ENCODE results near the gene SLC22A23. TPM values are rescaled to one million over a fixed set of nuclear protein-coding genes. Genes with fewer than 3 reads are reported as not detected.

SLC22A23 gene
- total RNA-seq, 1 donor from 2014 or later = 19.4 TPM

DNA sequence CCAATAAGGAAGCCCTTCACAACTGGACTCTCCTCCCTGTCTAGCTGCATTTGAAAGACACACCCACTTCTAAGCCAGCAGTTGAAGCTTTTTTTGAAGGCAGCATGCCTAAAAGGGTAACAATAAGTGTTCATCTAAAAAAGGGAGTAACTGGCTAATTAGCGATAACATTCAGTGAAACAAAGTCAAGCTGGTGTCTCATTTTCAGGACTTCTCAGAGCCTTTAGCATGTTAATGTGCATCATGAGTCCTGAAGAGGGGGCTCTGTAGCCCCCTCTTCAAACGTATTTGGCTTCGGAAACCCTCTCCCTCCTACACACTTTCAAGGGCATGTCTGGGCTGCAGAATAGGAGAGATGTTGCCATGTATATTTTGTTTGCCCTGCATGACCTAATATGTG, 28.1 kb downstream of the SLC22A23 start:
- Mint-ChIP-seq H3K27me3 (peaks cover 4% of the 10 kb centered on the region), H3K9me3 (ENCODE audit: low read depth) (no peaks in the 10 kb centered on the region), H3K4me1 (ENCODE audit: low read depth) (peaks cover 2% of the 10 kb centered on the region), H3K27ac (no peak overlapping the region), H3K4me3 (ENCODE audit: low read depth) (no peak overlapping the region), H3K36me3 (ENCODE audit: insufficient read depth) (no peaks in the 10 kb centered on the region)
- DNase-seq (ENCODE audit: low spot score, unreplicated experiment) = no peak
- TF ChIP-seq, protein P1, sequence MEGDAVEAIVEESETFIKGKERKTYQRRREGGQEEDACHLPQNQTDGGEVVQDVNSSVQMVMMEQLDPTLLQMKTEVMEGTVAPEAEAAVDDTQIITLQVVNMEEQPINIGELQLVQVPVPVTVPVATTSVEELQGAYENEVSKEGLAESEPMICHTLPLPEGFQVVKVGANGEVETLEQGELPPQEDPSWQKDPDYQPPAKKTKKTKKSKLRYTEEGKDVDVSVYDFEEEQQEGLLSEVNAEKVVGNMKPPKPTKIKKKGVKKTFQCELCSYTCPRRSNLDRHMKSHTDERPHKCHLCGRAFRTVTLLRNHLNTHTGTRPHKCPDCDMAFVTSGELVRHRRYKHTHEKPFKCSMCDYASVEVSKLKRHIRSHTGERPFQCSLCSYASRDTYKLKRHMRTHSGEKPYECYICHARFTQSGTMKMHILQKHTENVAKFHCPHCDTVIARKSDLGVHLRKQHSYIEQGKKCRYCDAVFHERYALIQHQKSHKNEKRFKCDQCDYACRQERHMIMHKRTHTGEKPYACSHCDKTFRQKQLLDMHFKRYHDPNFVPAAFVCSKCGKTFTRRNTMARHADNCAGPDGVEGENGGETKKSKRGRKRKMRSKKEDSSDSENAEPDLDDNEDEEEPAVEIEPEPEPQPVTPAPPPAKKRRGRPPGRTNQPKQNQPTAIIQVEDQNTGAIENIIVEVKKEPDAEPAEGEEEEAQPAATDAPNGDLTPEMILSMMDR (IDR thresholded peaks at IDR 0.05; ENCODE audit: unreplicated experiment) = no peak

DNA sequence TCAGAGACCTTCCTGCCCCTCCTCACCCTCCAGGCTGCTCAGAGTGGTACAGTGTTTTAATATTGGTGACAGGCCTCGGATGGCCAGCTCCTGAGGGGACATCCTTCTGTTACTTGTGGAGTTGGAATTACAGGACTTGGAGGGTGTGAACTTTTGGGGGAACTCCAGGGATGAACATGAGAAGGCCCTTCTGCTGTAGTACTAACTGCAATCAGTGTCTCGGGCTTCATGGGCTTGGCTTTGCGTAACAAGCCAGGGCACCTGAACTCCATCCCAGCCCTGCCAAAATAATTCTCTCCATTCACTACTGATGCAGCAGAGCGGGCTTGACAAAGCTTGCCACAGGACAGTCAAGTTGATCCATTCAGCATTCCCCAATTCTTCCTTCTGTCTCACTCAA, 28.6 kb downstream of the SLC22A23 start:
- Mint-ChIP-seq H3K27me3 (peaks cover 7% of the 10 kb centered on the region), H3K9me3 (ENCODE audit: low read depth) (no peaks in the 10 kb centered on the region), H3K4me1 (ENCODE audit: low read depth) (peaks cover 2% of the 10 kb centered on the region), H3K4me3 (ENCODE audit: low read depth) (no peak overlapping the region), H3K36me3 (ENCODE audit: insufficient read depth) (no peaks in the 10 kb centered on the region), H3K27ac (no peak overlapping the region)
- TF ChIP-seq, protein P1 (IDR thresholded peaks at IDR 0.05; ENCODE audit: unreplicated experiment) = no peak
- DNase-seq (ENCODE audit: low spot score, unreplicated experiment) = no peak

DNA sequence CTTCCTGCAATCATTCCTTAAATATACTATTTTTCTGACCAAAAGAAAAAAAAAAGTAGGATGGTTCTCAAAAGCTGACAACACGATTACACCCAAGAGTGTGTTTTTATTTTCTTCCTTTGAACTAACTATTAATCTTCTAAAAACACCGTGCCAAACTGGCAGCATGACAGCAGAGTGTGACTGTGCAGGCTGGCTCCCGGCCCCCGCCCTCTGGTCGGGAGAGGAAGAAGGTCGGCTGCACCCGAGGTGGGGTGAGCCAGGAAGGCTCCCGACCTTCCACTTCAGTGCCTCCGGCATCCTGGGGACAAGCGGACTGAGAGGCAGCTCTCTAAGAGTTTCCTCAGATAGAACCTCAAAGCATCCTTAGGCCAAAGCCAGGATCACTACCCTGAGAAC, 29.2 kb downstream of the SLC22A23 start:
- Mint-ChIP-seq H3K36me3 (ENCODE audit: insufficient read depth) (no peaks in the 10 kb centered on the region), H3K9me3 (ENCODE audit: low read depth) (no peaks in the 10 kb centered on the region), H3K4me1 (ENCODE audit: low read depth) (peaks cover 2% of the 10 kb centered on the region), H3K4me3 (ENCODE audit: low read depth) (no peak overlapping the region), H3K27ac (no peak overlapping the region), H3K27me3 (peaks cover 12% of the 10 kb centered on the region)
- no peak for DNase-seq (ENCODE audit: low spot score, unreplicated experiment)
- TF ChIP-seq, protein P1 (IDR thresholded peaks at IDR 0.05; ENCODE audit: unreplicated experiment) = no peak

DNA sequence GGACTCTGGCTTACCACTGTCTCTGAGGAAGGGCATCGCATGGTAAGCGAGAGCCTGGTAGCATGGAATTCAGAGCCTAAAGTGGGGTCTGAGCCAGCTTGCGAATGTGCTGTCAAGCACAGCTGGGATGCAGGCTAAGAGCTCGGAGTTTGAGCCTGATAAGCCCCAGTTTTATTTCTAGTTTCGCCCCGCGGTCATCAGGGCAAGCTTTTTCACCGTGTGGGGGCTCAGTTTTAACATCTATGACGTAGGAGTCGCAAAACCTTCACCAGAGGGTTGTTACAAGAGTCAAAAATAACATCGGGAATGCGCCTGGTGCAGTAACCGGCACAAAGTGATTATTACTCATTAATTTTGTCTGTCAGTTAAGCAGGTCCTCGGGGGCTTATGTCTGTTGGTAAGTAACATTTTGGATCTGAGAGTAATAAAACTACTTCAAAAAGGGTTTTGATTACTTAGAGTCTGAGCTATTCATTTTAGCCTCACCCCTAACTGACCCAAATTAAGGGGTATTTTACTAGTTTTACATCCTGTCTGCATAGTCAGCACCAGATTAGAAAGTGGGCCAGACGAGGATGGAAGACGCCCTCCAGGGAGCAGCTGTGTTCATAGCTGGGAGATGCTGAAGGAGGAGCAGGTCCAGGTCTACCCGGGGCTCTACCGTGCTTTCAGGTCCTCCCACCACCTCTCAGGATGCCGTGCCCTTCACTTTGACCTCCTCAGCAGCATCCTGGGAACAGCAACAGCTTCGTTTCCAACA, 29.7 kb downstream of the SLC22A23 start:
- TF ChIP-seq, protein P1 (IDR thresholded peaks at IDR 0.05; ENCODE audit: unreplicated experiment) = no peak
- Mint-ChIP-seq H3K4me3 (ENCODE audit: low read depth) (no peak overlapping the region), H3K9me3 (ENCODE audit: low read depth) (no peaks in the 10 kb centered on the region), H3K27ac (no peak overlapping the region), H3K36me3 (ENCODE audit: insufficient read depth) (no peaks in the 10 kb centered on the region), H3K27me3 (peaks cover 16% of the 10 kb centered on the region), H3K4me1 (ENCODE audit: low read depth) (no peaks in the 10 kb centered on the region)
- no peak for DNase-seq (ENCODE audit: low spot score, unreplicated experiment)

DNA sequence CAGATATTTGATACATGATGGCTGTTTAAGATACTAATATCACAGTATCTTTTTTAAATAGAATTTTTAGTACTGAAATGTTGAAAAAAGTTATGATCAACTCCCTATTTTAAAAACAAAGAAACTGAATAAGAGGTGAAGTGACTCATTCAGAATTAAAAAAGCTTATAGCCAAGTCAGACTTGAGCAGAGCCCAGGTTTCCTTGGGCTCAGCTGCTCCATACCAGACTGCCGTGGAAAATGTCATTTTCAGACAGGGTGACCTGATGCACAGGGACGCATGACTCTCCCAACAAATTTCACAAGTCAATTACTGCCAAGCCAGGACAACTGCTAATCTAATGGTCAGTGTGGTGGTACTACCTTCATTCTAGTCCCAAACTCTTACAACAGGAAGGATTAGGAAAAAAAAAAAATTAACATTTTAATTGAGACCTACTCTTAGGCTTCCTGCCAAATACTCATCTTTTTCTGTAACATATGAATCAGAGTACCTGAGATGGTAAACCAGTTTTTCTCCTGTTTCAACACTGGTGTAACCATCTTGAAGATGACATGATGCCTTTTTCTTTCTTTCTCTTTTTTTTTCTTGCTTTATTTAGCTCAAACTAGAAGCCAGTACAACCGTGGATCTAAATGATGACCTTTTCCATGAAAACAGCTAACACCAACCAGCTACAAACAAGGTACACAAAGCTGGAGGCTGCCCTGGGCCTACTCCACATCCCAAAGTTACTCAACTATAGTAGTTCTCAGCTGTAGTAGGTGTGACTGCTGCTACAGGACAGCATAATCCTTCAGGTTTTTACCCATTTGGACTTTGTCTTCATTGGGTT, 30.5 kb downstream of the SLC22A23 start:
- Mint-ChIP-seq H3K4me1 (ENCODE audit: low read depth) (no peaks in the 10 kb centered on the region), H3K4me3 (ENCODE audit: low read depth) (no peak overlapping the region), H3K36me3 (ENCODE audit: insufficient read depth) (no peaks in the 10 kb centered on the region), H3K27me3 (peaks cover 16% of the 10 kb centered on the region), H3K9me3 (ENCODE audit: low read depth) (no peaks in the 10 kb centered on the region), H3K27ac (no peak overlapping the region)
- no peak for DNase-seq (ENCODE audit: low spot score, unreplicated experiment)
- TF ChIP-seq, protein P1 (IDR thresholded peaks at IDR 0.05; ENCODE audit: unreplicated experiment) = no peak
